ENCODE results near the gene HOXA3.

DNA sequence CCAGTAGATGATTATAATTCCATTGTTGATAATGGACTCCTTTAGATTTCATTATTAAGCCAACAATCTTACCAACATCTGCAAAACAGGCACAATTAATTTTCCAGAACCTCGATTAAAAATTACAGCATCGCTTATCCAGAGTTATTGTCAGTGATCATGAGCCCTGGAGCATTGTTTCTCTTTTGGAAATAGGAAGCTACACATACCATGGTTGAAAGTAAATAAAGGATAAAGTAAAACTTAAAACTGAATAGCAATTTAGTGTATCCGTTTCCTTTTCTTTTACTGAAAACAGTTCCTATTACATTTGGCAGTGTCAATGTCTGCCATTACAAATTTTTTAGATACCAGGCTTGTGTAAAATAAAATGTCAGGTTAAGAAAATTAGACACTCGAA is 40.0 kb downstream of the HOXA3 start:
- TF ChIP-seq, protein P1, sequence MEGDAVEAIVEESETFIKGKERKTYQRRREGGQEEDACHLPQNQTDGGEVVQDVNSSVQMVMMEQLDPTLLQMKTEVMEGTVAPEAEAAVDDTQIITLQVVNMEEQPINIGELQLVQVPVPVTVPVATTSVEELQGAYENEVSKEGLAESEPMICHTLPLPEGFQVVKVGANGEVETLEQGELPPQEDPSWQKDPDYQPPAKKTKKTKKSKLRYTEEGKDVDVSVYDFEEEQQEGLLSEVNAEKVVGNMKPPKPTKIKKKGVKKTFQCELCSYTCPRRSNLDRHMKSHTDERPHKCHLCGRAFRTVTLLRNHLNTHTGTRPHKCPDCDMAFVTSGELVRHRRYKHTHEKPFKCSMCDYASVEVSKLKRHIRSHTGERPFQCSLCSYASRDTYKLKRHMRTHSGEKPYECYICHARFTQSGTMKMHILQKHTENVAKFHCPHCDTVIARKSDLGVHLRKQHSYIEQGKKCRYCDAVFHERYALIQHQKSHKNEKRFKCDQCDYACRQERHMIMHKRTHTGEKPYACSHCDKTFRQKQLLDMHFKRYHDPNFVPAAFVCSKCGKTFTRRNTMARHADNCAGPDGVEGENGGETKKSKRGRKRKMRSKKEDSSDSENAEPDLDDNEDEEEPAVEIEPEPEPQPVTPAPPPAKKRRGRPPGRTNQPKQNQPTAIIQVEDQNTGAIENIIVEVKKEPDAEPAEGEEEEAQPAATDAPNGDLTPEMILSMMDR (IDR thresholded peaks at IDR 0.05 in 8 of 11, conservative IDR thresholded peaks at IDR 0.05 in 3 of 11), result no peak
- TF ChIP-seq POLR2A (IDR thresholded peaks at IDR 0.05), result no peak

Measured in spleen (tissue), 7 donors.